NCI-H460 (cell line): ENCODE results near the gene ZNF71. TPM values are rescaled to one million over a fixed set of nuclear protein-coding genes. Genes with fewer than 3 reads are reported as not detected.

Experiments
- total RNA-seq: library from RNA; depleted of rRNA; stranded (reverse); fragments of >200 nt; shearing (Covaris generic); gene quantifications from 2 replicates; pipeline ENCODE4 v1.2.3, GENCODE V29; 2014; rRNA removed

The ZNF71 gene
- total RNA-seq, 1 experiment from 2014 or later: 4.5 TPM

Other genes starting within 250 kb of the ZNF71 start
- gene ZNF582, start 201.8 kb upstream of the ZNF71 start, total RNA-seq: 0.49 and 0.94 TPM in 2 replicates
- 4.6 and 6.4 TPM in 2 replicates for gene ZNF583, start 191.0 kb upstream of the ZNF71 start, total RNA-seq
- gene ZNF667, start 118.0 kb upstream of the ZNF71 start, total RNA-seq: not detected in 2 replicates
- 0.98 and 1.8 TPM in 2 replicates for gene ZNF471, start 87.4 kb upstream of the ZNF71 start, total RNA-seq
- 4.2 and 6.0 TPM in 2 replicates for gene ZFP28, start 56.4 kb upstream of the ZNF71 start, total RNA-seq
- gene ZNF470, start 27.8 kb upstream of the ZNF71 start, total RNA-seq: 1.8 and 2.0 TPM in 2 replicates
- 0.20 and 0.40 TPM in 2 replicates for gene SMIM17, start 47.9 kb downstream of the ZNF71 start, total RNA-seq
- gene ZNF835, start 76.5 kb downstream of the ZNF71 start, total RNA-seq: not detected in 2 replicates
- 0.07 TPM in 1 of 2 replicates, not detected in the other for gene PEG3, start 245.4 kb downstream of the ZNF71 start, total RNA-seq
- gene ZIM2, start 245.4 kb downstream of the ZNF71 start, total RNA-seq: not detected in 2 replicates